NCI-H146 treated with DMSO at 0.1 percent for 48 hours (cell line): ENCODE measurements around the gene MTCL1.
"Not testable (repeated sequence)": the region's sequence is repeated elsewhere in the genome, so short reads cannot be mapped to it uniquely, and the experiment has no call there.

ENCODE experiments used
- DNase-seq: peaks from one replicate; lab custom pipeline; 2025; ENCODE audit not compliant: unreplicated experiment; lab: John Stamatoyannopoulos, UW

Gene MTCL1

DNA sequence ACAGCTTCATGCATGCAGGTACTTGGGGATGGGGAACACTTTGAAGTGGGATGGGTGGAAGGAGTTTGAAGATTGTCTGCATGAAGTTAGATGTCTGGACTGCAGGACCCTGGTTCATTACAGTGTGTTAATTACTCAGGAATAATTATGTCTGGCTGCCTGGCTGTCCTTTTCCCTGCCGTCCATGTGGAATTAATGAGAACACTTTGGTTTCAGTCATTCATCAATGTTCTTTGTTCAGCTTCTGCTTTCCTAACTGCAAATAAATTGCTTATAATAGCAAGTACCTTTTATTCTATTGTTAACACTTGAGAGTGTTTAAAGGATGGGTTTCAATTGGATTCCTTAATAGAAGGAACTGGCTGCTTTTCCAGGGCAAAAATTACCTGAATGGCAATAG lies 35.8 kb downstream of the MTCL1 start:
- peak; percentile 37 for DNase-seq

GRCh38 chr18:8741532-8741931 lies 36.2 kb downstream of the MTCL1 start:
- no peak for DNase-seq

DNA sequence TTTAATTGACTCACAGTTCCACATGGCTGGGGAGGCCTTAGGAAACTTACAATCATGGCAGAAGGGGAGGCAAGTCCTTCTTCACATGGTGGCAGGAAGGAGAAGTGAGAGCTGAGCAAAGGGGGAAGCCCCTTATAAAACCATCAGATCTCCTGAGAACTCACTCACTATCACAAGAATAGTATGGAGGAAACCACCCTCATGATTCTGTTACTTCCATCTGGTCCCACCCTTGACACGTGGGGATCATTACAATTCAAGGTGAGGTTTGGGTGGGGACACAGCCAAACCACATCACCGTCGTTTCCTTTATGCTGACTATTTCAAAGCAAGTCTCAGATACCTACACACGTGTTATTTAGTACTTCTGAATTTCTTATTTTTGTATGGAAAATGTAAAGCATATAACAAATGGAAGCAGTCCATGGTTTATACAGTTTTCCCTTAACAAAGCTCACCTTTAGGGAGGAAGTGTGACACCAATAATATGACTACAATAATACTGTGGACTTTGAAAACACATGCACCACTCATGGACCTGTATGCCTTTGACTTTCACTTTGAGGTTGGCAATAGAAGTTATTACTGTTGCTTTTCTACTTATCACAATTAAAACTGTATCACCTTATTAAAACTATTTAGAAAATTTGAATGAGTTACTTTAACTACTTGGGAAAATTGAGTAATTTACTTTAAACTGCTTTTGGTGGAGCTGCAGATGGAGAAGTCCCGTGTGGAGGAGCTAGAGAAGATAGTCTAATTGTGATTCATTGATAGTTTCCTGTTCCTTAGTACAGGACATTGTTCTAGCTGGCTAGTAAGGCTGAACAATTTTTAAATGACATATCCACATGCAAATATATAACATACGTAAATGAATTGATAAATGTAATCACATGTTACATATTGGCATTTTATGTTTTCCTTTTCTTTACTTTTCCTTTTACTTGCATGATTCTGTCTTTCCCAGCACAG lies 37.3 kb downstream of the MTCL1 start:
- no peak for DNase-seq

GRCh38 chr18:8744038-8744437 lies 38.7 kb downstream of the MTCL1 start:
- DNase-seq, result no peak

DNA sequence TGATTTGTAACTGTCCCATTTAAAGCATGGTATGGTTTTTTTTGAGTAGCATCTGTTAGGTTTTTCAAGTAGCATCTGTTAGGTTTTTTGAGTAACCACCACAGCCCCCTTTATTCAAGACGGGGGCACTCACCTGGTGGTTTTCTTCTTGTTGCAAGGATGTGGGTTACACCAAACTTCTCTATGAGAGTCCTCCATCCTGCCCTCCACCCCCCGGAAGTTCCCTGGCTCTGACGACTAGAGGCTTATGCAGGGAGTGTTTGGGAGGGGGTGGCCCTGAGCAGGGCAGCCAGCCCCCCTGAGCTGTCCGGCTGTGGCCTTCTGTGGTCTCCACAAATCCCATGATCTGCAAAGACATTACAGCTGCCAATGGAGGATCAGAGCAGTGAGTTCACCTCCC lies 39.3 kb downstream of the MTCL1 start:
- DNase-seq, result no peak

- DNase-seq, result no peak
These were observed 40.1 kb downstream of the MTCL1 start for GRCh38 chr18:8745355-8746014.

- DNase-seq, result no peak
These were observed 42.1 kb downstream of the MTCL1 start for GRCh38 chr18:8747440-8747937.

- DNase-seq, result no peak
These were observed 44.1 kb downstream of the MTCL1 start for GRCh38 chr18:8749492-8749891.

- no peak for DNase-seq
These were observed 45.6 kb downstream of the MTCL1 start for GRCh38 chr18:8750954-8751415.

GRCh38 chr18:8751692-8752091 lies 46.3 kb downstream of the MTCL1 start:
- DNase-seq, result no peak

GRCh38 chr18:8752329-8752728 lies 47.0 kb downstream of the MTCL1 start:
- no peak for DNase-seq

GRCh38 chr18:8754995-8755960 lies 49.9 kb downstream of the MTCL1 start:
- DNase-seq, result no peak

DNA sequence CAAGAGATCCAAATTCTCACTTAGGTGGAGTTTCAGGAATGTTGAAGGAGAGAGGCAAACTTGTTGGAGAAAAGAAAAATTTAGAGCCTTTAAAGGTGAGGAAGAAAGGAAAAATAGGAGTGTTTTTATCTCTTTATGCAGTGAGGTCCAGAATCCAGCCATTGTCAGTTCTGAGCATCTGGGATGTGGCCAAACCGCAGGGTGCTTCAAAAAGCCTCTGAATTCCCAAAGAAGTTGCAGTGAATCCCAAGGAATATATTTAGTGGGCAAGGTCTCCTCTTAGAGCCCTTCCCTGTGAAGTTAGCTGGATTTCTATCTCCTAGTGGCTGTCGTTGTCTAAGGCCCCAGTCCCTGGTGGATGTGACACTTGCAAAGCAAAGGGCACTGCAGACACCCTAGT lies 51.2 kb downstream of the MTCL1 start:
- no peak for DNase-seq

GRCh38 chr18:8757396-8757997 lies 52.1 kb downstream of the MTCL1 start:
- no peak for DNase-seq

DNA sequence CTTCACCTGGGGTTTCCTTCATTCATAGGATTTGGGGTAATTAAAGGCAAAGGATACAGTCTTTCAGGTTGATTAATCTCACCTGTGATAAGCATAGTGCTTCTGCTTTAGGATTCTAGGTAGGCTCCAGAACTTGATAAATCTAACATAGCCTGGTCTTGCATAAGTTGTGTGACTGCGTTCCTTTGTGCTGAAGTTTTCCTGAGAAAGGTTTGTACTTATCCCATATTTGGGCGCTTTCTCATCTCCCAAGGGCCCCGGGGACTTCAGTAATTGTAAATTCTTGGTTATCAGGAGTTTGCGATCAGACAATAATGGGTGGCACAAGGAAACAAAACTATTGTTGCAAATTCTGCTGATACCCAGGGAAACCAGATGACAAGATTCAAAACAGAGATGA lies 53.1 kb downstream of the MTCL1 start:
- DNase-seq, result no peak

- DNase-seq, result no peak
These were observed 55.6 kb downstream of the MTCL1 start for GRCh38 chr18:8760984-8761383.

GRCh38 chr18:8761535-8761934 lies 56.2 kb downstream of the MTCL1 start:
- not testable (repeated sequence) for DNase-seq

DNA sequence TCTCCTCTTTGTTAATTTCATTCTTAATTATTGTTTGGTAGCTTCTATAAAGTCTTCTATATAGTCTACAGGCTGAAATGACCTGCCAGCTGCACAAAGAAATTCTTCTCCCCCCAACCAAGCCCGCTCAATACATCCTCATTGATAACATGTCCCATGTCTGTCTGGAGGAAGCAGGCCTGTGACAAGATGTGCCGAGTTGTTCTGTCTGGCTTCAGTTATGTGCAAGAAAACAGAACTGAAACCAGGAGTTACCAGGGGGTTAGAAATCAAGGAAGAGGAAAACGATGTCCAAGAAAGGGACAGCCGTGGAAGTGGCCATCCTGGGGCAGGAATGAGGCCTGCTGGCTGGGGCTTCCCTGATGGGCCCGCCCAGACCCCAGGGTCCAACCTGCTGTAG lies 57.6 kb downstream of the MTCL1 start:
- no peak for DNase-seq

GRCh38 chr18:8763611-8764010 lies 58.3 kb downstream of the MTCL1 start:
- DNase-seq, result no peak

GRCh38 chr18:8765783-8766463 lies 60.6 kb downstream of the MTCL1 start:
- DNase-seq, result no peak
